ENCODE data around the gene EHD4.

Gene EHD4

GRCh38 chr15:41915255-41915994, 56.9 kb downstream of the EHD4 start:
- DNase-seq = no peak

GRCh38 chr15:41914411-41914810, 57.9 kb downstream of the EHD4 start:
- no peak for DNase-seq

GRCh38 chr15:41913256-41913655, 59.1 kb downstream of the EHD4 start:
- no peak for DNase-seq

- DNase-seq = no peak
Observed at GRCh38 chr15:41911691-41912345, 60.5 kb downstream of the EHD4 start.

- no peak for DNase-seq
Observed at GRCh38 chr15:41908736-41909461, 63.5 kb downstream of the EHD4 start.

DNA sequence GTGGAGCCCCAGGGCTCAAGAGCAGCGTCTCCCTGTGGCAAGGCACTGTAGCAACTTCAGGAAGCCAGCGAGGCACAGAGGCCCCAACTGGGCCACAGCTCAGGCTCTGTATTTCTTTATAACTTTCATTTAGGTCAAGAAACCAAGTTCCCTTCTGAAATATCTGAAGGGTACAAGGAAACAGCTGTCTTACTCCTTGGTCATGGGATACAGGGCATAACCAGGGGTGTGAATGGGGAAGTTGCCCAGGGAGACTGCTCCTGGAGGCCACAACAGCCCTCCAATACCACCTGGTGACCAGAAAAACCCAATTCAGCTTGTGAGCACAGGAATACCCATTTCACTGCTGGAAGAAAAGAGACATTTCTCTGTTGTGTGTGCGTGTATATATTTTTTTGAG, 65.2 kb downstream of the EHD4 start:
- DNase-seq = no peak

DNA sequence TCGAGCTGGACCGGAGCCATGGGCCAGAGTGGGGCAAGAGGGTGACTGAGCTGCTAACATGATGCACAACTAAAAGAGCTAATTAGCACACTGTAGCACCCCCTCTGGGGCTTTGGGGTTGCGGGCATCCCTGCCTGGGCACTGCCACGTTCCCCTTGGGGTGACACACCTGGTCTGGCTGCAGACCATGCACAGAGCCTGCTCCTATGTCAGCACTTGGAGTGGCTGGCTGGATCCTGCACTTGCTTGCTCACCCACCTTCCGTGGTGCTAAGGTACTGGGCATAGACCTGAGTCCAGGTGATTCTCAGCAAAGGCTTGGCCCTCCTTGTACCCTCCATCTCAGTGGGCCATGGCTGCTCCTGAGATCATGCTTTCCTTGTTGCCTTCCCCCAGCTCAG, 65.7 kb downstream of the EHD4 start:
- DNase-seq = no peak

DNA sequence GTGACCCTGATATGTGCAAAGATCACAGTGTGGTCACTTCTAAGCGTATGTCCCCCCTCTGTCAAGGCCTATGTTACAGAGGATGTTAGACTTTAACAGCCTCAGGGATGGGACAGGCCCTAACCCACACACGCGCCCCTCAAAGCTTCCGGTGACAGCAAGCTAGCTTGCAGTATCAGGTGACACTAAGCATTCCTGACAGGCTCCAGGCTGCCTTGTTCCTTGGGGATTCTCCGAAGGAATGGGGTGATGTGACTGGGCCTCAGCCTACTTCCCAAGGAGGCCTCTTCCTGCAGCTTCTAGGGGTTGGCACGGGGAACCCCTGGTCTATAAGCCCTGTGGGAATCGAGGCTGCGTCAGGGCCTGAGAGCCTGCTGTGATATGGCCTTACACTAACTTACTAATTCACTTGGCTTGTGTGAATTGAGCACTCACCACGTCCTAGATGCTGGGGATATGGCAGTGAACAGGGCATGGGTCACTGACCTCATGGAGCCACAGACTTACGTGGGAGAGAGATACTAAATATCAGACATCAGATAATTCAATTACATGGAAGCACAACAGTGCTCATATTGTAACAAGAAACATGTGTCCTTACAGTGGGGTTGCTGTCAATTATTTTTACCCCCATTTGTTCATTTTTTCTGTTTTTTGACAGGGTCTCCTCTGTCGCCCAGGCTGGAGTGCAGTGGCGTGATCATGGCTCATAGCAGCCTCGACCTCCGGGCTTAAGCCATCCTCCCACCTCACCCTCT, 67.1 kb downstream of the EHD4 start:
- no peak for DNase-seq

DNA sequence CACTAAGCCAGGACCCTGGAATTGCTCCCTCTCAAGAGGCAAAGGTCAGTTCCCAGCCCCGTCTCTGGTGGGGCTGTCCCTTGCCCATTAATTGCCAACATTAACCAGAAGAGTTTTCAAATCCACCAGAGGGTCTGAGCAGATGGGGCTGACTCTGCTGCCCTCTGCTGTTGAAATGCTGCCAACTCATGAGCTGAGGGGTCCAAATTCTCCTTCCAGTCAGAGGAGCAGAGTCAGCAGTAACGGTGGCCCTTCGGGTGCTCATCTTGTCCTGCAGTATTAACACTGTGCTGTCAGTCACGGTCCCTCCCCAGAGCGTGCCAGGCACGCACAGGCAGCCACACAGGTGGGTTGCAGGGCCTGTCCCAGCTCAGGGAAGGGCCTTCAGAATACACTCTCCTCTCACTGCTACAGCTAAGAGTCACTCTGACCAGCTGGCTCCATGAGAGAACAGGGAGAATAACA, 67.8 kb downstream of the EHD4 start:
- DNase-seq = peak; percentile 62

DNA sequence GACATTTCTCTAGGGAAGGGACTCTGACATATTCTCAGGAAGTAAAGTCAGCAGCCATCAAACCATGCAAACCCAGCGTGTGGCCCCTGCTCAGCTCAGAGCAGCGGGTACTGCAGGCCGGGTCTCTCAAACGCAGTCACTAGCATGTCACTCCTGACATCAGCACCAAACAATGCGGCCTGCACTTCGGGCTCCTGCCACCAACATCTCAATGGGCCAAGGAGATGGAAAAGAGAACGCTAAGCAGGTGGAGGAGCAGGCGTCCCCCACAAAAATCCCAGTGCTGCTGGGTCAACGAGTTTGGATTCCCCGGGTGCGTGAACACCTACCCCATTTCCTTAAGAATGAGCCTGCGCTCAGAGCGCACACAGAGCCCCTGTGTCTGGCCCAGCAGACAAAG, 68.6 kb downstream of the EHD4 start:
- no peak for DNase-seq

DNA sequence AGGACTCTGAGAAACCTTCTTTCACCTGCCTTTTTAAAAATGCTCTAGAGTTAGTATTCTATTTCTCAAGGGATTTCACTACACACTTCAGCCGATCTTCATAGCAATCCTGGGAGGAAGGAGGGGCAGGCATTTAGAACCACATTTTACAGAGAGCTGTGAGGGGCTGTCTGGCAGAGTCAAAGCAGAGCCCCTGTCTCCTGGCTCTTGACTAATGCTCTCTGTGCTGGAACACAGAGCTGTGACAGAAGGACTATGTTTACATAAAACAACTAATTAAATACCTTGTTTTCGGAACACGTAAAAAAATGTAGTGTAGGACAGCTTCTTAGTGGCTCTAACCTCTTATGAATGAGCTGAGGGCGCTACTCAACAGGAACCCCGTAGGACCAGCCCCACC, 70.9 kb downstream of the EHD4 start:
- no peak for DNase-seq

- no peak for DNase-seq
Observed at GRCh38 chr15:41900526-41901380, 71.6 kb downstream of the EHD4 start.

GRCh38 chr15:41899854-41900442, 72.4 kb downstream of the EHD4 start:
- no peak for DNase-seq

- no peak for DNase-seq
Observed at GRCh38 chr15:41897363-41897799, 75.0 kb downstream of the EHD4 start.

GRCh38 chr15:41896566-41896965, 75.8 kb downstream of the EHD4 start:
- DNase-seq = no peak

- DNase-seq = no peak
Observed at GRCh38 chr15:41895957-41896356, 76.4 kb downstream of the EHD4 start.

- DNase-seq = no peak
Observed at GRCh38 chr15:41895491-41895890, 76.9 kb downstream of the EHD4 start.

DNA sequence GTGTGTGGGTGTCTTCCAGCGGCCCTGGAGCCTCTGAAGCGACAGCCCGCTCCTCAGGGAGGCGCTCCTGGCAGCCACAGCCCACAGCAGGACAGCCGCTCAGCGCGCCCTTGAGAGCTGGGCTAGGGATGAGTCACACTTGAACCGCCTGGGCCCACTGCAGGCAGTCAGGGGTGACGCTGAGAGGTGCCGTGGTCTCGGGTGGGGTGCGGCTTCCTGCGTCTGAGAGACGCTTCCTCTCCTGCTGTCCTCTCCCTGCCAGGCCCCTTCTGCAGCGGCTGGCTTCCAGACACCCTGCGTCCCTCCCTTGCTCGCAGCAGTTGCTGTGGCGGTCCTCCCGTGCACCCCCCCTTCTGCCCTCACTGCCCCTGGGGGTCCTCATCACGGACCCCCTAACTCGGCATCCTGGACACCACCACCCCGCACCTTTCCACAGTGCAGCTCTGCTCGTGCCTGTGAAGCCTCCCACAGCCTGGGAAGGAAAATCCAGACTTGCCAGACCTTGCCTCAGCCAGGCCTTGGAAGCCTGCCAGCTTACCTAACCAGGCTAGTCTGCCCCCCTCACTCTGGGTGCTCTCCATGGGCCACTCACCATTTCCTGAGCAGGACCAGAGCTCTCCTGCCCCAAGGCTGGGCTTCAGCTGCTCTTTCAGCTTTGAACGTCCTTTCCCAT, 77.4 kb downstream of the EHD4 start:
- DNase-seq = peak; percentile 84

- DNase-seq = no peak
Observed at GRCh38 chr15:41894251-41894790, 78.0 kb downstream of the EHD4 start.

GRCh38 chr15:41893422-41894250, 78.7 kb downstream of the EHD4 start, which contains the start of gene SPTBN5:
SPTBN5 (minus strand) TSS chr15:41894053; CDS start chr15:41893497, 556 bp downstream.
- DNase-seq = no peak

All from effector CD4-positive, alpha-beta T cell (primary cell).